Measurements from ENCODE around the gene CAMK1D.
"Not testable (repeated sequence)": the region's sequence is repeated elsewhere in the genome, so short reads cannot be mapped to it uniquely, and the experiment has no call there.

- TF ChIP-seq RFX5 (IDR thresholded peaks at IDR 0.05; ENCODE audit: low read depth, low read length); CEBPB (IDR thresholded peaks at IDR 0.05; ENCODE audit: low read depth, low read length); CTCF (conservative IDR thresholded peaks at IDR 0.05; ENCODE audit: low read depth, low read length); POLR2A (IDR thresholded peaks at IDR 0.05; ENCODE audit: low read depth, low read length); MAZ (IDR thresholded peaks at IDR 0.05; ENCODE audit: borderline replicate concordance, low read depth, low read length); ELK1 (IDR thresholded peaks at IDR 0.05; ENCODE audit: borderline replicate concordance, low read depth, low read length); RAD21 (IDR thresholded peaks at IDR 0.05; ENCODE audit: low read length): not testable (repeated sequence)
Measured at GRCh38 chr10:12309783-12310182, 39.6 kb upstream of the CAMK1D start.

All from IMR-90 (cell line).